Trophoblast cell (in vitro differentiated cells and primary cell): ENCODE data around the gene STAC2.

Experiments
- DNase-seq, 2 donors: peaks; one replicate each; pipeline ENCODE4 v3.0.0-alpha.2; 2016
- H2AFZ ChIP-seq: 2 replicates; pipeline ENCODE4 v1.6.1; 2013; ENCODE audit warnings: low read length, moderate library complexity, mild to moderate bottlenecking; ENCODE audit not compliant: insufficient read depth, poor library complexity
- H2AK5ac ChIP-seq: 2 replicates; pipeline ENCODE4 v1.6.1; 2013; ENCODE audit warnings: mild to moderate bottlenecking, low read length
- H2BK120ac ChIP-seq: 2 replicates; pipeline ENCODE4 v1.6.1; 2013; ENCODE audit warnings: low read length, mild to moderate bottlenecking, moderate library complexity; ENCODE audit not compliant: insufficient read depth, poor library complexity
- H2BK12ac ChIP-seq: 2 replicates; pipeline ENCODE4 v1.6.1; 2013; ENCODE audit warnings: mild to moderate bottlenecking, low read length, moderate library complexity
- H2BK5ac ChIP-seq: 2 replicates; pipeline ENCODE4 v1.6.1; 2013; ENCODE audit warnings: low read length, low read depth, moderate library complexity, mild to moderate bottlenecking; ENCODE audit not compliant: poor library complexity
- H3K14ac ChIP-seq: 2 replicates; pipeline ENCODE4 v1.6.1; 2013; ENCODE audit warnings: mild to moderate bottlenecking, low read length
- H3K18ac ChIP-seq: 2 replicates; pipeline ENCODE4 v1.6.1; 2013; ENCODE audit warnings: mild to moderate bottlenecking, low read length
- H3K23ac ChIP-seq: 2 replicates; pipeline ENCODE4 v1.6.1; 2013; ENCODE audit warnings: low read length
- H3K27ac ChIP-seq: 2 replicates; pipeline ENCODE4 v1.5.1; 2013; ENCODE audit warnings: low read depth, mild to moderate bottlenecking, inconsistent platforms, low read length, moderate library complexity
- H3K27me3 ChIP-seq: 2 replicates; pipeline ENCODE4 v1.6.1; 2013; ENCODE audit warnings: inconsistent platforms, mild to moderate bottlenecking, low read length, moderate library complexity; ENCODE audit not compliant: insufficient read depth
- H3K36me3 ChIP-seq, 2 experiments: 1 replicate in 1 of 2; 2 replicates in 1 of 2; pipeline ENCODE4 v1.6.1; 2013; ENCODE audit warnings: low read length in 2 of 2, mild to moderate bottlenecking in 2 of 2, moderate library complexity in 1 of 2; ENCODE audit not compliant: insufficient read depth in 2 of 2, control insufficient read depth in 1 of 2
- H3K4ac ChIP-seq: 2 replicates; pipeline ENCODE4 v1.6.1; 2013; ENCODE audit warnings: low read depth, mild to moderate bottlenecking, low read length, moderate library complexity
- H3K4me1 ChIP-seq, 2 experiments: 1 replicate in 1 of 2; 2 replicates in 1 of 2; pipeline ENCODE4 v1.6.1; 2013; ENCODE audit warnings: low read length in 2 of 2, mild to moderate bottlenecking in 2 of 2, moderate library complexity in 1 of 2; ENCODE audit not compliant: insufficient read depth in 2 of 2, control insufficient read depth in 1 of 2
- H3K4me2 ChIP-seq: 2 replicates; pipeline ENCODE4 v1.6.1; 2013; ENCODE audit warnings: inconsistent platforms, mild to moderate bottlenecking, low read length, moderate library complexity
- H3K4me3 ChIP-seq: 2 replicates; pipeline ENCODE4 v1.5.1; 2013; ENCODE audit warnings: mild to moderate bottlenecking, low read depth, low read length, inconsistent platforms
- H3K79me1 ChIP-seq: one replicate; pipeline ENCODE4 v1.6.1; 2013; ENCODE audit warnings: low read length
- H3K79me2 ChIP-seq: 2 replicates; pipeline ENCODE4 v1.6.1; 2013; ENCODE audit warnings: low read length, mild to moderate bottlenecking; ENCODE audit not compliant: control insufficient read depth, insufficient read depth, poor library complexity
- H3K9ac ChIP-seq: 2 replicates; pipeline ENCODE4 v1.6.1; 2013; ENCODE audit warnings: mild to moderate bottlenecking, low read length
- H3K9me3 ChIP-seq: 2 replicates; pipeline ENCODE4 v1.6.1; 2013; ENCODE audit warnings: low read depth, mild to moderate bottlenecking, control low read depth, inconsistent platforms, low read length; ENCODE audit not compliant: insufficient read depth
- H4K12ac ChIP-seq: 2 replicates; pipeline ENCODE4 v1.6.1; 2013; ENCODE audit warnings: low read depth, mild to moderate bottlenecking, low read length, moderate library complexity
- H4K8ac ChIP-seq: 2 replicates; pipeline ENCODE4 v1.6.1; 2013; ENCODE audit warnings: low read depth, mild to moderate bottlenecking, low read length, moderate library complexity
- H4K91ac ChIP-seq: one replicate; pipeline ENCODE4 v1.6.1; 2013; ENCODE audit warnings: low read depth, mild to moderate bottlenecking, low read length, moderate library complexity
- WGBS: extraction: QIAGEN DNeasy Blood & Tissue Kit; methylation state at CpG from one replicate; pipeline ENCODE4 v1.1.7; 2013; ENCODE audit warnings: missing lambda C conversion rate; ENCODE audit not compliant: insufficient read length, insufficient coverage; ENCODE audit errors: extremely low coverage; 5-methylcytosine and 5-hydroxymethylcytosine counted together

Gene STAC2

GRCh38 chr17:39231091-39231561 lies 5.4 kb upstream of the STAC2 start:
- no peak overlapping the region for H3K18ac ChIP-seq
- no peak overlapping the region for H4K12ac ChIP-seq
- no peak overlapping the region for H3K4ac ChIP-seq
- no peak overlapping the region for H2AFZ ChIP-seq
- no peak overlapping the region for H4K8ac ChIP-seq
- H3K27ac ChIP-seq: no peak overlapping the region
- H3K14ac ChIP-seq: no peak overlapping the region
- H4K91ac ChIP-seq: no peak overlapping the region
- H3K79me1 ChIP-seq: no peaks in the 10 kb centered on the region
- H2AK5ac ChIP-seq: no peak overlapping the region
- no peak overlapping the region for H3K4me2 ChIP-seq
- H3K23ac ChIP-seq: no peak overlapping the region
- no peaks in the 10 kb centered on the region for H3K79me2 ChIP-seq
- no peak overlapping the region for H2BK12ac ChIP-seq
- peaks cover 6% of the 10 kb centered on the region for H3K27me3 ChIP-seq
- no peak overlapping the region for H2BK5ac ChIP-seq
- DNase-seq: no peak
- H3K36me3 ChIP-seq: no peaks in the 10 kb centered on the region
- WGBS: no CpG with 5 or more reads among the region's 10 CpGs
- no peaks in the 10 kb centered on the region for H3K9me3 ChIP-seq
- no peak overlapping the region for H3K9ac ChIP-seq
- no peak overlapping the region for H3K4me3 ChIP-seq
- no peak overlapping the region for H2BK120ac ChIP-seq
- peaks cover 0 to 5% of the 10 kb centered on the region in 2 experiments for H3K4me1 ChIP-seq

GRCh38 chr17:39230361-39230760 lies 4.6 kb upstream of the STAC2 start:
- Histone ChIP-seq H3K9ac (no peak overlapping the region), H3K79me2 (no peaks in the 10 kb centered on the region), H3K4me1 (peaks cover 2 to 7% of the 10 kb centered on the region in 2 experiments), H2AK5ac (no peak overlapping the region), H3K18ac (no peak overlapping the region), H2AFZ (no peak overlapping the region), H3K14ac (no peak overlapping the region), H3K79me1 (no peaks in the 10 kb centered on the region), H3K23ac (no peak overlapping the region), H3K4me2 (no peak overlapping the region), H3K9me3 (no peaks in the 10 kb centered on the region), H4K91ac (no peak overlapping the region), H3K27ac (no peak overlapping the region), H3K36me3 (no peaks in the 10 kb centered on the region), H2BK5ac (no peak overlapping the region), H3K4ac (no peak overlapping the region), H2BK12ac (no peak overlapping the region), H2BK120ac (no peak overlapping the region), H4K12ac (no peak overlapping the region), H4K8ac (no peak overlapping the region), H3K27me3 (peaks cover 13% of the 10 kb centered on the region), H3K4me3 (no peak overlapping the region)
- DNase-seq: no peak
- WGBS: no CpG with 5 or more reads among the region's 1 CpG

DNA sequence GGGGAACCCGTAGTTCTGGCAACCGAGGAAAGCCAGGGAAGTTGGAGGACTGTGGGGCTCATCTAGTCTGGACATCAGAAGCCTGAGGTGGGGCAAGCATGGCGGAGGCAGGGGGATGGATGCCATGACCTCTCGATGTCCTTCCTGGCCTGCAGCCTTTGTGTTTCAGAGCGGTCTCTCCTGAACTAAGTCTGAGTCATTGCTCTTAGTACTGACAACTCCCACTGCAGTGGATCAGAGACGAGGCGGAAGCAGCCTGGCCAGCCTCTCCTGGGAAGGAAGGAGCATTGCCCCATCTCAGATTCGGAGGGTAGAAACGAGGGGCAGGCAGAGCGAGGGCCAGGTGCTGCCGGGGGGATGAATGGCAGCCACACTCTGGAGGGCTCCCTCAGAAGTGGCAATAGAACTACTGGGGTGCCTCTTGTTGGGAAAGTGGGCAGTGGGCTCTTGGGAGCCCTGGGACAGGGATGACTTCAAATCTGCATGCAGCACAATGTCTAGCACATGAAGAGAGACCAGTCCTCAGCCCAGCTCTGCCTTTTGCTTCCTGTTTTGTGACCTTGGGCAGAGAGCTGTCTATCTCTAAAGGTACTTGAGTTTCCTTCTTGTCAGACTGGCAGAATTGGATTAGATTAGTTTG lies 3.6 kb upstream of the STAC2 start:
- H2AK5ac ChIP-seq: no peak overlapping the region
- H3K4ac ChIP-seq: no peak overlapping the region
- H2AFZ ChIP-seq: no peak overlapping the region
- H4K8ac ChIP-seq: no peak overlapping the region
- no peak overlapping the region for H3K23ac ChIP-seq
- H3K9me3 ChIP-seq: no peaks in the 10 kb centered on the region
- H3K4me3 ChIP-seq: no peak overlapping the region
- no peak overlapping the region for H4K91ac ChIP-seq
- no peak for DNase-seq
- H3K4me1 ChIP-seq: peaks cover 6 to 12% of the 10 kb centered on the region in 2 experiments
- H3K79me2 ChIP-seq: no peaks in the 10 kb centered on the region
- no peak overlapping the region for H2BK120ac ChIP-seq
- H3K27ac ChIP-seq: no peak overlapping the region
- H4K12ac ChIP-seq: no peak overlapping the region
- no peak overlapping the region for H2BK12ac ChIP-seq
- peaks cover 22% of the 10 kb centered on the region for H3K27me3 ChIP-seq
- no peak overlapping the region for H3K4me2 ChIP-seq
- no peak overlapping the region for H3K18ac ChIP-seq
- no peaks in the 10 kb centered on the region for H3K36me3 ChIP-seq
- no peak overlapping the region for H2BK5ac ChIP-seq
- no peak overlapping the region for H3K14ac ChIP-seq
- no CpG with 5 or more reads among the region's 11 CpGs for WGBS
- H3K79me1 ChIP-seq: no peaks in the 10 kb centered on the region
- no peak overlapping the region for H3K9ac ChIP-seq

DNA sequence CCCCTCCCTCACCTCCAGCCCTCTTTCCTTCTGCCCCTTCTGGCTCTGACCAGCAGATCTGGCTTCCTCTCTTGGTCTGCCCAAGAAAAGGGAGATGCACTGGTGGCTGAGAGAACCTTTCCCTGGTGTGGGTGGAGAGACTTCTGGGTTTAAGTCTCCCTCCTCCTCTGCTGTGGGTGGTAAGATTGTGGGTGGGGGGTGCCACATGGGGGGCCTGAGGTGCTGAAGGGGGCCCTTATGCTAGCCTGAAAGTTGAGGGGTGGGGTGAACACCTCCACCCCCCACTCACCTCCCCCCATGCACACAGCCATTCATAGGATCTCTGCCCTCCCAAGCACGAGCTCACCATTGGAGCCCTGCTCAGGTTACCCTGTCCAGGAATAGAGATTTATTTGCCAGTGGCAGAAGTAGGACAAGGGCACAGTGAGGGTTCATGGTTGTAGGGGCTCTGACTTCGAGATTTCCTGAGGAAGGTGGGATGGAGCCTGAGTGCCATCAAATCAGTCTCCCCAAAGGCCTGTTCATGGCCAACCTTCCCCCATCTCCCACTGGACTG lies 1.7 kb upstream of the STAC2 start:
- Histone ChIP-seq H3K4me1 (peaks cover 6 to 12% of the 10 kb centered on the region in 2 experiments), H2AFZ (no peak overlapping the region), H3K4ac (no peak overlapping the region), H4K8ac (no peak overlapping the region), H3K18ac (no peak overlapping the region), H3K79me2 (no peaks in the 10 kb centered on the region), H2AK5ac (no peak overlapping the region), H2BK5ac (no peak overlapping the region), H4K12ac (no peak overlapping the region), H3K27me3 (peaks cover 36% of the 10 kb centered on the region), H3K4me3 (peak overlapping the region; percentile 20), H3K9ac (no peak overlapping the region), H2BK12ac (no peak overlapping the region), H2BK120ac (no peak overlapping the region), H3K4me2 (no peak overlapping the region), H3K9me3 (peaks cover 5% of the 10 kb centered on the region), H3K36me3 (no peaks in the 10 kb centered on the region), H3K14ac (no peak overlapping the region), H4K91ac (no peak overlapping the region), H3K27ac (no peak overlapping the region), H3K79me1 (no peaks in the 10 kb centered on the region), H3K23ac (no peak overlapping the region)
- no CpG with 5 or more reads among the region's 2 CpGs for WGBS
- DNase-seq: no peak
